Measurements from ENCODE around the gene SLC49A3. TPM values are rescaled to one million over a fixed set of nuclear protein-coding genes. Genes with fewer than 3 reads are reported as not detected.

SLC49A3 gene
- total and polyA plus RNA-seq, 2 of the 4 experiments (the other 2 are of a cell fraction): under 0.01 to 0.32 TPM

- no peaks in the 10 kb centered on the region for H3K9me3 ChIP-seq (ENCODE audit: control insufficient read depth, insufficient read depth, low read length)
- H3K27me3 ChIP-seq (ENCODE audit: control insufficient read depth, insufficient read depth, low read length): no peaks in the 10 kb centered on the region
- no peak overlapping the region for H3K56ac ChIP-seq (ENCODE audit: extremely low read depth, insufficient read depth, low read length)
- peak overlapping the region; percentile 19; the same call in 1 of the 2 replicates for H3K27ac ChIP-seq (ENCODE audit: insufficient read depth, low read length)
- CTCF ChIA-PET: no interaction called here
- no peak overlapping the region for H3K9ac ChIP-seq (ENCODE audit: low read depth, low read length)
- H2BK120ac ChIP-seq (ENCODE audit: low read depth, low read length): peak overlapping the region; percentile 16; the same call in 1 of the 2 replicates
- no peak overlapping the region for H4K5ac ChIP-seq (ENCODE audit: low read depth, low read length)
- H3K18ac ChIP-seq (ENCODE audit: low read depth, low read length): no peak overlapping the region
- in situ Hi-C loops (cut with MboI; ENCODE audit: low sequenced_read_pairs) (no loop called here), intact Hi-C loops (cut with micrococcal nuclease) (no loop called here), dilution Hi-C loops (cut with HindIII; ENCODE audit: low sequenced_read_pairs, unreplicated experiment) (no loop called here)
- DNase-seq: no peak
- POLR2A ChIA-PET (ENCODE audit: unreplicated experiment): no interaction called here
- H2AK9ac ChIP-seq (replicated peaks; ENCODE audit: low read depth, low read length, poor library complexity): peak overlapping the region; percentile 6
- H3K4me2 ChIP-seq (ENCODE audit: low read depth, low read length): no peak overlapping the region
- no peak for ATAC-seq (ENCODE audit: low read depth)
- H3K4me1 ChIP-seq (ENCODE audit: control insufficient read depth, insufficient read depth, low read length): peaks cover 15% of the 10 kb centered on the region
- WGBS, 2 experiments (ENCODE audit: extremely low coverage in 2 of 2, insufficient read length in 1 of 2): 95% methylated on average over 16 of the region's 41 CpGs; no CpG with 5 or more reads in 1 of the 2 experiments
- TF ChIP-seq CEBPB (IDR thresholded peaks at IDR 0.05; ENCODE audit: low read depth, low read length): no peak
- no peak for TF ChIP-seq RFX5 (IDR thresholded peaks at IDR 0.05; ENCODE audit: low read depth, low read length)
- no peak for TF ChIP-seq CHD1 (IDR thresholded peaks at IDR 0.05; ENCODE audit: low read depth, low read length)
- TF ChIP-seq RCOR1 (IDR thresholded peaks at IDR 0.05; ENCODE audit: insufficient replicate concordance, low read length): no peak
- TF ChIP-seq POLR2A (IDR thresholded peaks at IDR 0.05; ENCODE audit: low read depth, low read length): no peak
- TF ChIP-seq FOS (IDR thresholded peaks at IDR 0.05; ENCODE audit: low read depth, low read length): no peak
- no peak for TF ChIP-seq SMC3 (IDR thresholded peaks at IDR 0.05; ENCODE audit: low read depth, low read length)
- H3K79me1 ChIP-seq (ENCODE audit: low read depth in 1 of 2, low read length in 2 of 2): peaks cover 13 to 63% of the 10 kb centered on the region in 2 experiments
- no peak overlapping the region for H2AK5ac ChIP-seq (ENCODE audit: low read depth, low read length)
- peak overlapping the region; percentile 20; the same call in 1 of the 2 replicates for H3K23ac ChIP-seq (ENCODE audit: low read depth, low read length)
- no TSS peak for BruUV-seq (replicated peaks)
- no peak overlapping the region for H3K4me3 ChIP-seq (ENCODE audit: insufficient read depth, low read depth, low read length)
- H4K8ac ChIP-seq (ENCODE audit: low read depth in 2 of 2, low read length in 2 of 2): no peak overlapping the region
- no peak overlapping the region for H4K91ac ChIP-seq (ENCODE audit: insufficient read depth, low read depth, low read length)
- H3K4ac ChIP-seq (ENCODE audit: low read depth, low read length): 0 out of 2 replicates have a peak overlapping the region, but pooled peaks have one; percentile 32
- no peak overlapping the region for H3K14ac ChIP-seq (replicated peaks; ENCODE audit: low read depth, low read length)
- peaks cover 85% of the 10 kb centered on the region for H4K20me1 ChIP-seq (ENCODE audit: insufficient read depth, low read length)
- no peak overlapping the region for H2BK20ac ChIP-seq (ENCODE audit: low read depth, low read length)
- no peak overlapping the region for H2BK15ac ChIP-seq (ENCODE audit: low read depth, low read length)
- H3K9me1 ChIP-seq (ENCODE audit: insufficient read depth, low read length): peaks cover 12% of the 10 kb centered on the region
- no peak overlapping the region for H2AFZ ChIP-seq (replicated peaks; ENCODE audit: low read length, poor library complexity)
- no peak overlapping the region for H2BK5ac ChIP-seq (ENCODE audit: low read depth, low read length, poor library complexity, severe bottlenecking)
- H3K36me3 ChIP-seq (ENCODE audit: control insufficient read depth, insufficient read depth, low read length): peaks cover 19% of the 10 kb centered on the region
Observed at GRCh38 chr4:725391-726234, 36.7 kb upstream of the SLC49A3 start.
